GM21576 (cell line): Measurements from ENCODE around the gene MKNK1.

ENCODE experiments used
- ATAC-seq: cut with Tn5 transposase; IDR thresholded peaks from one replicate; pipeline ENCODE4 v1.9.1; 2021; ENCODE audit warnings: mild to moderate bottlenecking, moderate library complexity; ENCODE audit not compliant: unreplicated experiment

MKNK1 gene

DNA sequence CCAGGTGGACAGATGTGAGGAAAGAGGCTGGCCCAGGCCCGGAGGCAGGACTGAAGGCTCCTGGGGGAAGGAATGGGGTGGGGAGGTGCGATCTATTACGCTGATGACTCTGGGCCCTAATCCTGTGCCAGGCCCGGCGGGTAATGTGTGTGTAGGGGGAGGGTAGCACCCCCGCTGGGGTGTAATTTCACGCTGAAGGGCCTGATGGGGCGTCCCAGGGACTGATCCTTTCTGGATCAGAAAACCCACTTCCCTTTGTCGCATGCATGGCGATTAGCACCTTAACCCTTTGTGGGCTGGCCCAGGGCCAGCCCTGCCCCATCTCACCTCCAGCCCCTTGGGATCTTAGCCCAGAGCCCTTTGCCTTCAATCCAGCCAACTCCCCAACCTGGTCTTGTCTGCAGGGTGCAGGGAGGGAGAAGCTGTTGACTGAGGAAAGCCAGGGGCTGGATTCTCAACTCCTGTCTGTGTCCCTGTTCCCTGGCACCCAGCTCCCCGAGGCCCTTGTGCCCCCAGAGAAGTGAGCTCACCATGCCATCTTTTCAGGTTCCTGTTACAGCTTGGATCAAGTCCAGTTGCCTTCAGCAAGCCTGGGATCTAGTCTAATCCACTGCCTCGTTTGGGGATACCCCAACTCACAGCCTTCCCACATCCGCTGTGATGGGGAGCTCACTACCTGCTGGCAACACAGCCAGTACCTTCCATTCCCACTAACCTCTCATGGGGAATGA lies 78.7 kb downstream of the MKNK1 start:
- ATAC-seq: no peak

DNA sequence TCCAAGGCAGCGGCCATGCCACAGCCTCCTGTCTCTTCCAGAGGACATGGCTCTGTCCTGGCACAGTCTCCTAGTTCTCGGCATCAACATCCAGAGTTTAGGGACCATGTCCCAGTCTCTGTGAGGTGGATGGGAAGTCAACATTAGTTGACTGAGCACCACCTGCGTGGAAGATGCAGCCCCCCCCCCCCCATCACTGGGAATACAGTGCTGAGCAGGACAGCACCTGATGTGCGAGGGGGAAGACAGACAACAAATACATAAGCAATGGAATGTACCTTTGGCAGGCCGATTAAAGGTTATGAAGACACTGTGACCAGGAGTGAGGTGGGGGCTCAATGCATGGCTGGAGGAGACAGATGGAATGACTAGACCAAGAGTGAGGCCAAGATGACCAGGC lies 79.2 kb downstream of the MKNK1 start:
- no peak for ATAC-seq

DNA sequence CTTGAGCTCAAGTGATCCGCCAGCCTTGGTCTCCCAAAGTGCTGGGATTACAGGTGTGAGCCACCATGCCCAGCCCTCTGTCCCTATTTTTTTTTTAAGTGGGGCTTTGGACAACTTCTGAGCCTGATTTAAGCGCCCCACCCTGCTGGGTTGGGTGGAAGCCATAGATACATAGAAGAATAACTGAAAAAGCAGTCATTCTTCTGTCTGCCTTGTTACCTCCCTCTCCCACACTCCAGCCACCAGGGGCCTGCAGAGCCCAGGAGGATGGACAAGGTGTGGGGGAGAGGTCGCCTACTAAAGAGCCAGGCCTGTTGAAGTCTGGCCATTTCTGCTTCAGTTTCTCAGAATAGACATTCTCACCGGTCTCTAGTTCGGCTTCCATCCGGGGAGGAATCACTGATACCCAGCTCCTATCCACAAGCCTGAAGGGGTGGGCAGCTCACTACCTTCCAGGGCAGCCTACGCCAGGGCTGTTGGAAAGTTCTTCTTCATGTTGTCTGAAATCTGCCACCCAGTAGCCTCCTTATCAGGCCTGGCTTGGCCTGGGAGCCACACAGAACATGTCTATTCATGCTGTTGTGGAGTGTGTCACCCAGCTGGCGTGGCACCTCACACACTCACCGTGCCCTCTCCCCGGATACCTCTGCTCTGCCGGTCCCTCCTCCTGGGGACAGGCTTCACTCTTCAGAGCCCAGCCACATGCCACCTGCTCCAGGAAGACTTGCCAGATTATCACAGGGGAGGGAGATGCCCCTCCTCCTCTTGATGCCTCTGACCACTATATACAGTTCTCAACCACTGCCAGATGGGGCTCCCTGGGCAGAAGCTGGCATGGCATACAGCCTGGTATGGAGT lies 80.3 kb downstream of the MKNK1 start:
- no peak for ATAC-seq

DNA sequence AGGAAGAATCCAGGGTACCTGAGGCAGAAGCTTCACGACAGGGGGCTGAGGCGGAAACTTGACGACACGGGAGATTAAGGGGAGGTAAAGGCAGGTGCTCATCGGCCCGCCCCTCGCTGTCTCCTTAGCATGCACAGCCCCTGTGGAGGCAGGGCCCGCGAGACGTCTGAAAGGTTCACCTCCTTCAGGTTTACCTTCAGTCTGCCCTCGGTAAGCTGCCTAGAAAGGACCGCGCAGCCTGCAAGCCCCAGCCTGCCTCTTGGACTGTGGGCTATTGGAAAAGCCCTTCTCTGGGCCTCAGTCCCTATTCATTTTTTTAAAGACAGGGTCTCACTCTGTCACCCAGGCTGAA lies 81.1 kb downstream of the MKNK1 start:
- no peak for ATAC-seq

DNA sequence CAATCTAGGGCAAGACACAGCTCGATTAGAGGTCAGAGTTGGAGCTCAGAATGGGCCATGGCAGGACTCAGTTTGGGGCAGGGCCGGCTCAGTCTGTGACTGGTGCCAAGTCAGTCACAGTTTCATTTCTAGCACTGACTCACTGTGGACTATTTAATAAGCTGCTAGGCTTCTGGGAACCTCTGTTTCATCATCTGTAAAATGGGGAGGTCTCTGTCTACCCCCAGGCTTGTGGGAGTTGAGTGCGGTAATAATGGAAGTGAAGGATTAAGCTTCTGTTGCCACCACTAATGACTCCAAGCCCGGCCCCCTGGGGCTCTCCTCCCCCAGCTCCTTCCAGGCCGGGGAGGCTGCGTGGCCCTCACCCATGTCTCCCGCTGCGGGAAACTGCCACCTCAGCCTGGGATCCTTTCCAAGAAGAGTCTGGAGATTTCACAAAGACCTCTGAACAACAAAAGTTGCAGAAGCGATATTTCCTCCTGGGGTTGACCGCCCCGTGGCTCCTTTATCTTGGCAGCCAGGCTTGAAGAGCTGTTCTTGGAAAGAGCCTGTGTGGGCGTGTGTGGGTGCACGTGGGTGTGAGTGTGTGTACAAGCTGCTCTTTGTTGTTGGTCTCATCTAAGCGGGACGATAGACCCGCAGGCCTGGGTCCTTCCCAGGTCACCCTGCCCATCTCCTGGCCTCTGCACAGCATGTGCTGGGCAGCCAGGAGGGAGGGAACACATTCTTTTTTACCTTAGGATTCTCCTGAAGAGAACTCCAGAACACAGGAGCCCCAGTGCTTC lies 81.7 kb downstream of the MKNK1 start:
- no peak for ATAC-seq

DNA sequence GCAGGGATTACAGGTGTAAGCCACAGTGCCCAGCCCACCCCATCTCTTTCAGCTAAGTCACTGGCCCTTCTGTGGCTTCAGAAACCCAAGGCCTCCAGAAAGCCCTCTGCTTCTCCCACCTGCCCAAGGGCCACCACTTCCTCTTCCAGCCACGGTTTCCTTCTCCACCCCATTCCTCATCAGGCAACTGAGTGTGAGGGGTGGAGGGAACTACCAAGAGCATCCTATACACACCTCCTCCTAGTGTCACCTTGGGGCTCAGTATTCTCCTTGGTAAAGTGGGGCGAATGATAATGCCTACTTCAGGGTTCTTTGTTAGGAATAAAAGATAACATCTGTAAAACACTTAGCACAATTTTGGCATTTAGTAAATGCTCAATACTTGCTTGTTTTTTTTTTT lies 82.7 kb downstream of the MKNK1 start:
- no peak for ATAC-seq

DNA sequence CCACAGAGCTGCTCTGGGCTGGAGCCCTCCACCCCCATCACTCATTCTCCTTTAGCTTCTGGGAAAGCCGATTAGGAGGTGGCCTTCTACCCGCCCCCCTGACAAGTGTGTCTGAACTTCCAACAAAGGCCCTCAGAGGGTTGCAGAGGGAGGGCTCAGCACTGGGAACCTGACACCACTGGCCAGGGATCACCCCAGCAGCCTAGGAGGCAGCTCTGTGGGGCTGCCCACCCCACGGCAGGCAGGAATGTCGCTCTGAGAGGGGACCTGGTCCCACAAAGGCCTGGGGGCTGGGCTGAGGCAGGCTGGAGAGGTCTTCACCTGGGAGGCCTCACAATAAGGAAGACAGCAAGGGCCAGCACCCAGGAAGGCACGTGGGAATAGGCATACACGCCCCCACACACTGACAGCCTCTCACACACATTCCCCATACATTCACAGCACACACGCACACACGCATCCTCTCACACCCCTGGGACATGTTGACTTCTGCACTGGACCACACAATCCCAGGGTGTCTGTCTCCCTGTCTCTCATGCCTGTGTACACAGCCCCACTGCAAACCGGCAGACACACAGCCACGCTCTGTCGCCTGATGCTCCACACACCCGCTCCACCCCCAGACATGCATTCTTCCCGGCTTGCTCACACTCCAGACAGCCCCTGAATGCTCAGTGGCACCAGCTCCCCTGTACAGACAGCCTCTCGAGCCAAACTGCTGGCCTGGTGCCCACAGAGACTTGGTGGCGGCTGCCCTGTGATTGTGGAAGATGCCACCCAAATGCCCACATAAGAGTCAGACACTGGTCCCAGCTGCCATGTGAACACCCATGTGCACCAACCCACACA lies 83.8 kb downstream of the MKNK1 start:
- ATAC-seq: no peak

DNA sequence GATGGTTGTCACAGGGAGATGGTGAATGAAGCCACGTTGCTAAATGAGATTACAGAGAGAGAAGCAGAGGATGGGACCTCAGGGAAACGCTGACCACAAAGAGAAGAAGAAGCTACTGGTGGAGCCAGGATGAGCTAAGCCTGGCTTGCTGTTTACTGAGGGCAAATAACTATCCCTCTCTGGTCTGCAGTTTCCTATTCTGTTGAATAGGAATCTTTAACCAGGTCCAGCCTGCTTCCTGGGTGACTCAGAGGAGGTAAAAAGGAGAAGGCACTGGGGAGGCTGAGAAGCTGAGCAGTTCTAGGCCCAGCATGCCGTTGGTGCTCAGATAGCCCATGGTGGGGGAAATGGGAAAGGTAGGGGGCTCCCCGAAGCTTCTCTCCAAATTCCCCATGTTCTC lies 84.9 kb downstream of the MKNK1 start:
- ATAC-seq: no peak

DNA sequence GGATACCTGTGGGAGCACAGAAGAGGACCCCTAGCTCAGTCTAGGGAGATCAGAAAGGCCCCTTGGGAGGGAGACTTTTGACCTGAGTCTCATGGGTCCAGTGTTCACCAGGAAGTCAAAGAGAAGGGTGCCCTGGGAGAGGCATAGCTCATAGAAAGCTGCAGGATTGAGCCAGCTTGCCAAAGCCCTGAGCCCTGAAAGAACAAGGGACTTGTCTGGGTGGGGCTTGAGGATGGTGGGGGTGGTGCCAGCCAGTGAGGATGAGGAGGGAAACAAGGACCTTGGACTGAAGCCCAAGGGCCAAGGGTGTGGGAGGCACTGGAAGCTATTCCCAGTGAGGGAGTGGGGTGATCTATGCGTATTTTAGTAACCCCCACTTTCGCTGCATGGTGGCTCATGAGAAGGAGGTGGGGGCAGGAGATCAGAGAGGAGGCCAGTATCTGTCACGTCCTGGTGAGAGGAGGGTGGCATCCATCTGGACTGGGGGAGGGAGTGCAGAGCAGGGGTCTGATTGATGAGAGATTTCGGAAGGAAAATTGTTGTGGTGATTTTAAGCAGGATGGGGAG lies 86.1 kb downstream of the MKNK1 start:
- ATAC-seq: no peak

DNA sequence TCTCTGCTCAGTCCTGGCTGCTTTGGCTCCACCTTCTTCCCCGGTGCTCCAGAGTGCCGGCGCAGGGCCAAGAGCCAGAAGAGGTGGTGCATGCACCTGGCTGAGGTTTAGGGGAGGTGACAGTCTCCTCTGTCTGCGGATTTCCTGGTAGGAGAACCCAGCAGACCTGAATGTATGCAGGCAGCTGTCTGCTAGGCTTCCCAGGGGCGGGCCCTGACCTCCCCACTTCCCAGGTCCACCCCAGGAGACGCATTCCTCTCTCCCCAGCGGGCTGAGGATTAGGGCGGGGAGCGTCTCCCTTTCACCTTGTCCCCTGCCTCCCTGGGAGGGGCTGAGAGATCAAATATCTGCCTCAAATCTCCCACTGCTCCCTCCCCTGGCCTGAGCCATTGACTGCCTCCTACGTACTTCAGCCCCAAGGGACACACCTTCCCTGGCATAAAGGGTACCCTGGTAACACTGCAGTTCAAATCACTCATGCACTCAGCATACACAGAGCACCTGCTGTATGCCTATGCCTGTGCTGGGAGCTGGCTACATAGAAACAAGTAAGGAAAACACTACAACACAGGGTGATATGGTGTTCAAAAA lies 87.0 kb downstream of the MKNK1 start:
- ATAC-seq: no peak

DNA sequence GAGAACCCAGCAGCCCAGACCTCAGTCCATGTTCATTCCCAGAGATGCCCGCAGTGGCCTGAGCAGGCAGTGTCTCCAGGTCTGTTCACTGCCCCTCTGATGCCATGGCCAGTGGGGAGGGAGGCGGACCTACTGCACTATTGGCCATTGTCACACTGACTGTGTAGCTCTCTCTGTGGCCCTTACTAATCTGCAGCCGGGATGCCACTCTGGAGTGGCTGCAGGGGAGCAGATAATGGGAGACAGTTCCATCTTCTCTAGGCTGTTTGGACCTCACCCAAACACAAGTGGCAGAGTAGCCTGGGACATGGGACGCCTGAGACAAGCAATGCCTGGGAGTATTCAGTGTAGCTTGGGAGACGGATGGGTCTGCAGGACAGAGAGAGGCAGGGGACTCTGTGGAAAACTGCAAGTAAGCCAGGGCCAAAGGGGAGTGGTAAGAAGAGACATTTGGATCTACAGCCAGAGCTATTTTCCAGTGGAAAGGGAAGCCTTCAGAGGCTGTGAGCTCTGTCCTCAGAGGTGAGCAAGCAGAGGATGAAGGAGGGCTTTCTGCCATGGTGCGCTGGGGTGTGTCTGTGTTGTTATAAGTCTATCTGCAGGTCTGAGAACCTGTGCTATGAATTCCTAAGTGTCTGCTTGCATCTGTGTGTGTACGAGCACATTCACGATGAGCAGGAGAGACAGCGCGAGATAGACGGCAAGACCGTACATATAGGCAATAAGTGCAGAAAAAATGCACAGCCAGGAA lies 87.7 kb downstream of the MKNK1 start:
- no peak for ATAC-seq

DNA sequence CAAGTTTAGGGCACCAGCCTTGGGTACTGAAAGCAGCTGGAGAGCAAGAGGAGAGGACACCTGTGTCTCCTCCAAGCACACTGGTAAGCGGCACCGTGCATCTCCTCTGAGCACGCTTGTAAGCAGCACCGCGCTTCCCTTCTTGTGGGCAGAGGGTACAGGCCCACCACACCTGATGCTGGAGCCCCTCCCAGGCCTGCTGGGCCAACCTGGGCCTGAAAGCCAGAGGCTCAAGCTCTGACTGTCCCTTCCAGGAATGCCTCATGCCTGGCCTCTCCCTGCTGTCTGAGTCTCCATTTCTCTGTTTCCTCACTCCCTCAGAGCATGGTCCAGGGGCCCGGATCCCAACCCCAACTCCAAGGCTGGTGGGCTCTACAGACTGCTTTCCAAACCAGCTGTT lies 88.5 kb downstream of the MKNK1 start:
- no peak for ATAC-seq

DNA sequence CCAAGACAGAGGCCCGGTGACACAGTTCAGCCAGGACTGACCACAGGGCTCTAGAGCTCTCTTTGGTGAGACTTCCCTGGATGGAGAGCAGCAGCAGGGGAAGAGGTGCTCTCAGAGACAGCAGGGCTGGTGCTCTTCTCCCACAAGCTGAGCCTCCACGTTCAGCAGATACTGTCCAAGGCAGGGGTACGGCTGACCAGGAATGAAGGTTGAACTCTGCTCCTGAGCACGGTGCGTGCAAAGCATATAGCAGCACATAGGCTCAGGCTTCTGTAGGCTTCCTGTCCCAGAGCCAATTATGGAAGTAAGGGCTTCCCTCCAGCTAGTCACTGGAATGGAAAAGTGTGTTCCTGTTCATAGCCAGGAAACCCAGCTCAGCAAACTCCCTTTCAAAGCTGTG lies 90.5 kb downstream of the MKNK1 start:
- no peak for ATAC-seq

DNA sequence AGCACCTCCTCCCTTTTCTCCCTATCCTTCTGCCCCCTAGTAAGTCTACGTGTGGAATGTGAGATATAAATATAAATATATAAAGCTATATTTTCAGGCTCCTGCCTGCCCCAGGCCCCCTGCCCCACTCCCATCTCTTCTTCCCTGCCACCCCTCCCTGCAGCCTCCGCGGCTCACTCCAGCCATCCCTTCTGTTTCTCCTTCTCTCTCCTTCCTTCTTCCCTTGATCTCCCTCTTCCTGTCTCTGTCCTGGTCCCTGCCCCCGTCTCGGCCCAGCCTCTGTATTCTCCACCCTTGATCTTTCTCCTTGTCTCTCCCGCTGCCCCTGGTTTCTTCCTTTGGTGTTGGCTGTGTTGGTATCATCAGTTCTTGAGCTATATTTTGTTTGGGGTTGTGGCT lies 91.3 kb downstream of the MKNK1 start:
- ATAC-seq: no peak

DNA sequence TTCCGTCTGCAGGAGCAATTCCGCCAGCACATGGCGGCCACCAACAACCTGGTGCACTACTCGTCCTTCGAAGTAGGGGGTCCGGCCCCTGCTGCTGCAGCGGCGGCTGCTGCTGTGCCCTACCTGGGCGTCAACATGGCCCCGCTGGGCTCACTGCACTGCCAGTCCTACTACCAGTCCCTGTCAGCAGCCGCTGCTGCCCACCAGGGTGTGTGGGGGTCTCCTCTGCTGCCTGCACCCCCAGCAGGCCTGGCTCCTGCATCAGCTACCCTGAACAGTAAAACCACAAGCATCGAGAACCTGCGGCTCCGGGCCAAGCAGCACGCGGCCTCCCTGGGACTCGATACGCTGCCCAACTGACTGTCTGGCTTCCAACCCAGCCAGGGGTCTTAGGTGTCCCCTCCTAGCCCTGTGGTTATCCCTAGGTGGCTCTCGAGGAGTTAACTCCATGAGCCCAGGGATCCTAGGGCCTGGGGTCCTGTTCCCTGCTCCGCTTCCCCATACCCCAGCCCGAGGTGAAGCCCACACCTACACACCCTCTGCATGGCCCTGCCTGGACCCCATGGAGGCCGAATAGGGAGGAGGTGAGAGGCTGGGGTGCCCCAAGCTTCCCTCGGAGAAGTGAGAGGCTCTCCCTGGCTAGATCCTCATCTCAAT lies 91.8 kb downstream of the MKNK1 start:
- ATAC-seq: no peak

DNA sequence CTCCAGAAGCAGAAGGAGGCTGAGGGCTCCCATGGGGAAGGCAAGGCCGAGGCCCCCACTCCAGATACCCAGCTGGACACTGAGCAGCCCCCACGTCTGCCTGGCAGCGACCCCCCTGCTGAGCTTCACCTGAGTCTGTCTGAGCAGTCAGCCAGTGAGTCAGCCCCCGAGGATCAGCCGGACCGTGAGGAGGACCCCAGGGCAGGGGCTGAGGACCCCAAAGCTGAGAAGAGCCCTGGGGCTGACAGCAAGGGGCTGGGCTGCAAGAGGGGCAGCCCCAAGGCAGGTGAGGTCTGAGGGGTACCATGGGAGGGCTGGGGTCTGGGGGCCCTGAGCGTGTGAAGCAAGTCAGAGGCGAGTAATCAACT lies 93.1 kb downstream of the MKNK1 start:
- ATAC-seq: no peak

DNA sequence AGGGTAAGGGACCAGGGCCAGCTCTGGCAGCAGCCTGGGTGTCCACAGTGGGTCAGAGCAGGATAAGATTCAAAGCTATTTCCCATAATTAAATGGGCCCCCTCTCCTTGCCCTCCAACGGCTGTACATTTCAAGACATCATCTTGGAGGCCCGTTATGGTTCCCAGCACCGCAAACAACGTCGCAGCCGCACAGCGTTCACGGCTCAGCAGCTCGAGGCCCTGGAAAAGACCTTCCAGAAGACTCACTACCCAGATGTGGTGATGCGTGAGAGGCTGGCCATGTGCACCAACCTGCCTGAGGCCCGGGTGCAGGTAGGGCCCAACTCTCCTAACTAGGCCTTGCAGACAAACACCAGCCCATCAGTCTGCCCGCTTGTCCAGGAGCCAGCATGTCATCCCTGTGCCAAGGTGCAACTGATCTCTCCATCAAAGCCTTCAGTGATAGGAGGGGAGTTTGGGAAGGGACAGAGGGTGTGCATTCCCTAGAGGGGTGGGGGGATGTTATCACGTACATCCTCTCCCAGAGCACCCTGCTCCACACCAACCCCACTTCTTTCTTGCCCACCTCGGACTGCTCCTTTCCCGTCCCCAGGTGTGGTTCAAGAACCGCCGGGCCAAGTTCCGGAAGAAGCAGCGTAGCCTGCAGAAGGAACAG lies 93.6 kb downstream of the MKNK1 start:
- no peak for ATAC-seq

DNA sequence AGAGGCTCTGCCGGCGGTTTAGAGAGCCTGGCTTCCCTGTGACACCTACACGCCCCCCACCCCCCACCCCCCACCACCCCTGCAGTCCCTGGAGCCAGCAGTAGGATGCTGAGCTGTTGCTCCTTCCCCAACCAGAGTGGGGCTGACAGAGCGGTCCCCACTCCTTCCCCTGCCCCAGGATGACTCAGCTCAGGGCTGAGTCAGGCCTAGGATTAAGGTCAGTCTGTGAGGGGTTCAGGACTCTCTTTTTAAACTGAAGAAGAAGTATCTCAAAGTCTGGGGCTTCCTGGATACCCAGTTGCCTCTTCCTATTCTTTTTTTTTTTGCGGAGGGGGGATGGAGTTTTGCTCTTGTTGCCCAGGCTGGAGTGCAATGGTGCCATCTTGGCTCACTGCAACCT lies 95.3 kb downstream of the MKNK1 start:
- no peak for ATAC-seq
